Activated CD4-positive, alpha-beta T cell treated with anti-CD3 and anti-CD28 coated beads for 24 hours (primary cell): ENCODE measurements around the gene PIAS1.
"Not testable (repeated sequence)": the region's sequence is repeated elsewhere in the genome, so short reads cannot be mapped to it uniquely, and the experiment has no call there.

Source experiments
- DNase-seq, 2 donors: peaks; one replicate each; pipeline ENCODE4 v3.0.0-alpha.2; 2020; ENCODE audit warnings: low read depth in 2 of 2

PIAS1 gene

DNA sequence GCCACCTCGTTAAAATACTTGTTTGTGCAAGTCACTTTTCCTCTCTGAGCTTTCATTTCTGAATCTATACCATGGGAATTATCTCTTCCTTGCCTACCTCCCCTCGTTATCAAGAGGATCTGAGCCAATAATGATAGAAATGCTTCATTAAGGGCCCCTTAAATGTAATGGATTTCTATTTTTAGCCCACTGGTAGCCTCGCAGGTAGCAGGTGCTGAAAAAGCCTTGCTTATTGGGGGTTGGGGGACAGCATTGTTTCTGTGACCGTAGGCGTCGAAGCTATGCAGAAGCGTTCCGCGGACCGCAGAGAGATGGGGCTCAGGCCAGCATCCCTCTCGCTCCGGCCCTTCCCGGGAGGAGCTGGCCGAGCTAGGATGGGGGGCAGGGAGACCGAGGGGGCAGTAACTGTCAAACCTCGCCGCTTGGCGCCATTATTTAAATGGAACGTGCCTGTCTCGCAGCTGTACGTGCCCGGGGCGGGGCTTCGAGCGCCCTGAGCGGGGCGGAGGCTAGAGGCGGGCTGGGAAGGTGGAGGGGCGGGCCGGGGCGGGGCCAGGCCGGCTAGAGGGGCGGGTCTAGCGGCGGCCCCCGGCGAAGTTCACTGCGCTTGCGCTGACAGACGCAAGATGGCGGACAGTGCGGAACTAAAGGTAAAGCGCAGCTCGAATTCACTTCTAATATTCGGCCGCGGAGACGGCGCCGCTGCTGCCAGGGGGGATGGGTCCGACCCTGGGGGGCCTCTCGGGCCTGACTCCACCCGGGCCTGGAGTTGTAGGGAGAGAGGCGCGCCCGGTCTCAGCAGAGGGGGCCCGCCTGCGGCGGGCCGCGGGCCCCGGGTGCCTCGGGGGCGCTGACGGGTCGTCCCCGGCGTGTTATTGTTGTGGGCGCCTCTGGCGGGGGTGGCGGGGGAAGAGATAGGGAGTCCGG, at the start of gene PIAS1:
Gene PIAS1 (plus strand): TSS at position 615 of the 927 bp plus-strand sequence. CDS start 12 bp downstream, at position 627.
- peak; percentile 90 to 91 for DNase-seq

DNA sequence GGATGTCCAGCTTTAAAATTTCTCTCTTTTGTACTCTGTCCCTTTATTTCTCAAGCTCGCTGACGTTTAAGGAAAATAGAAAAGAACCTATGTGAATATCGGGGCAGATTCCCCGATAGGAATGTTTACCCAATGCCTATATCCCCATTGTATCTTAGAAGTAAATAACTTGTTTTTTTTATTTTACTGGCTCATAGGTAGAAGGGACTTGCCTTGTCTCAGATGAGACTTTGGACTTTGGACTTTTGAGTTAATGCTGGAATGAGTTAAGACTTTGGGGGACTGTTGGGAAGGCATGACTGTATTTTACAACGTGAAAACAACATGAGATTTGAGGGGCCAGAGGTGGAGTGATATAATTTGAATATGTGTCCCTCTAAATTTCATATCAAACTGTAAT, 46.5 kb upstream of the PIAS1 start:
- DNase-seq: not testable (repeated sequence)

DNA sequence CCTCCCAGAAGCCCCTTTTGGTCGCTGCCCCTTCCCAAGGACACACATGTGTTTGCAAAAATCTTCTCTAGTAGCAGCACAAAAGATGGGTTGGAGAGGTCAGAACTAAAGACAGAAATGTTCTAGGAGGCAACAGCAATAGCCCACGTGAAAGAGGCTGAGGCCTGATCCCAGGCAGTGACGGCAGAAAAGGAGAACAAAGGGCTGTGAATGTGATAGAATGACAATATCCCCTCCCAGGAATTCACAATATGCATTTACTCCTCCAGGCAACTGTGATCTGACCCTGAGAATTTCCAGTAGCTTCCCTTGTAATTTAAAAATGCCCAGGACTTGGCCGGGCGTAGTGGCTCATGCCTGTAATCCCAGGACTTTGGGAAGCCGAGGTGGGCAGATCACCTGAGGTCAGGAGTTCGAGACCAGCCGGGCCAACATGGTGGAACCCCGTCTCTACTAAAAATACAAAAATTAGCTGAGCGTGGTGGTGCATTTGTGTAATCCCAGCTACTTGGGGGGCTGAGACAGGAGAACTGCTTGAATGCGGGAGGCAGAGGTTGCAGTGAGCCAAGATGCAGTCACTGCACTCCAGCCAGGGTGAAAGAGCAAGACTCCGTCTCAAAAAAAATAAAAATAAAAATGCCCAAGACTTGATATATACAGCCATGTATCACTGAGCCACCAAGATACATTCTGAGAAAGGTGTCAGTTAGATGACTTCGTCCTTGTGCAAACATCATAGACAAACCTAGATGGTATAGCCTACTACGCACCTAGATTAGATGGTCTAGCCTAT, 43.6 kb upstream of the PIAS1 start:
- DNase-seq: no peak

DNA sequence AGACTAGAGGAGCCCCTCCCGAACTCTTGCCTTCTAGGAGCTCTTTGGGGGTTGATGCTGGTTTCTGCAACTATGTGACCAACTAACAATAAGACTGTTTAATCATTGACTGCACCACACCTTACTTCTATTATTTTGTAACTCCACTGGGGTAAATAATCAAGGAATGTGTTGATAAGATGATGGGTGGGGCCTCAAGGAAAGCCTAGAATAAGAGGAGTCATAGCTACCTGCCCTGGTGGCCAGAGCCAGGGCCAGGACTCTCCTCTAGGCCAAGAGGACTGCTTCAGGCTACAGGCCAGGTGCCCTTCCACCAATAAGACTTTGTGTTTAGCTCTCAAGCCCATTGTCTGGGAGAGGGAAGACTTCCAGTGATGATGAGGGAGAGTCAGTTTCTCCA, 41.2 kb upstream of the PIAS1 start:
- DNase-seq: no peak

DNA sequence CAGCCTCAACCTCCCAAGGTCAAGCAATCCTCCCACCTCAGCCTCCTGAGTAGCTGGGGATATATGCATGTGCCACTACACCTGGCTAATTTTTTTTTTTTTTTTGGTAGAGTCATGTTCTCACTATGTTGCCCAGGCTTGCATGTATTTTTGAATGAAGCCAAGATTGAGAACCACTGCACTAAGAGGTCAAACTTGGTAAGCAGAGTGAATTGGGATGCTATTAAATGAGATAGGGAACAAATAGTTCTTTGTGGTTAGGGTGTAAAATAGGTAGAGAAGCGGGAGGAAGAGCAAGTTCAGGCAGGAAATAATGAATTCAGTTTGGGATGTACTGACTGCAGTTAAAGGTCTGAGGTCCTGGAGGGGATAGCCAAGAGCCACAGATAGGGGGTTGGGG, 39.9 kb upstream of the PIAS1 start:
- DNase-seq: no peak

DNA sequence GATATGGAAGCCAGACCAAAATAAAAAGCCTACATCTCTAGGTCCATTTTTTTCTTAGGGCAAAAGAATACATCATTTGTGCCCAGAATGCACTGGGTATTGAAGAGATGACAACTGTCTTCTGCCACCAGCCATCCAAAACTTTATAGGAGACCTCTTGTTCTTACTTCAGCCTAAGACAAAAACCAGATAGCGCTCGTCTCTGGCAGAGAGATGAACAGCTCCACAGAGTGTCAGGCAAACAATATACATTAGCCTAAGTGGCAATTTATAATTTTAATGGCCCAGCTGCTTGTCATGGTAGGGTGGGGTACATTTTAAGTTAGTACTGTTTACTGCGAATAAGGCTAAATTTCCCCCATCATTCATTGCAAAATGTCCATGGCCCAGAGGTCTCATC, 38.9 kb upstream of the PIAS1 start:
- no peak for DNase-seq

DNA sequence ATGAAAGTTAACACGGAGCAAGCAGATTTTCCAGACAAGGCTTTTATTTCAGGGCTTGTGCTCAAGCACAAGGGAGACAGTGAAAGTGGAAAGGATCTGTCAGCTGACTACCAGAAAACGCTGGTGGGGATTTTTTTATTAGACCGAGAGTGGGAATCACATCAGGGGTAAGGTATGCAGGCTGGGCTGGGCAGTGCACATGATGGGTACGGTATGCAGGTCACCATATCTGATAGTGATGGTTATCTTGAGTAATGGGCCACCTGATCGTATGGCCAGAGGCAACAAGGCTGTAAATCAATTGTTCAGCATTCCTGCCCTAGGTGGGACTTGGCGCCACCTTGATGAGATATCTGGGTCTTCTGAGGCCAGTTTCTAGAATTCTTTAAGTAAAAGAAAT, 36.9 kb upstream of the PIAS1 start:
- DNase-seq: no peak

DNA sequence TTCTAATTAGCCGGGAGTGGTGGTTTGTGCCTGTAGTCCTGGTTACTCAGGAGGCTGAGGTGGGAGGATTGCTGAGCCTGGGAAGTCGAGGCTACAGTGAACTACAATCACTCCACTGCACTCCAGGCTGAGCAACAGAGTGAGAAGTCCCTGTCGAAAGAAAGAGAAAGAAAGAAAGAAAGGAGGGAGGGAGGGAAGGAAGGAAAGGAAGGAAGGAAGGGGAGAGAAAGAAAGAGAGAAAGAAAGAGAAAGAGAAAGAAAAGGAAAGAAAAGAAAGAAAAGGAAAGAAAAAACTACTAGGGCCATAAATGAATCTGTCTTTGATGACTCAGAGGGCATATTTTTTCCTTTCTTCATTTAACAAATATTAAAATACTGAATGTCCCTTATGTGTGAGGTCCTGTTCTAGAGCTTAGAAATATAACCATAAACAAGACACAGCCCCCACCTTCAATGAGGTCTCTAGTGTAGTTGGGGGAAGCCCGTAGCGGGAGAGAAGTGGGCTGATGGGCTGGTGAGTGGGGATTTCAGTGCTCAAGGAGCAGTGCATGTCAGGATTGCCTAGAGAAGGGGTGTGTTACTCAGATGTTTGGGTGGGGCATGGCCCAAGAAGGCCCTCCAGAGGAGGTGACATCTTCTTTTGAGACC, 35.2 kb upstream of the PIAS1 start:
- no peak for DNase-seq

DNA sequence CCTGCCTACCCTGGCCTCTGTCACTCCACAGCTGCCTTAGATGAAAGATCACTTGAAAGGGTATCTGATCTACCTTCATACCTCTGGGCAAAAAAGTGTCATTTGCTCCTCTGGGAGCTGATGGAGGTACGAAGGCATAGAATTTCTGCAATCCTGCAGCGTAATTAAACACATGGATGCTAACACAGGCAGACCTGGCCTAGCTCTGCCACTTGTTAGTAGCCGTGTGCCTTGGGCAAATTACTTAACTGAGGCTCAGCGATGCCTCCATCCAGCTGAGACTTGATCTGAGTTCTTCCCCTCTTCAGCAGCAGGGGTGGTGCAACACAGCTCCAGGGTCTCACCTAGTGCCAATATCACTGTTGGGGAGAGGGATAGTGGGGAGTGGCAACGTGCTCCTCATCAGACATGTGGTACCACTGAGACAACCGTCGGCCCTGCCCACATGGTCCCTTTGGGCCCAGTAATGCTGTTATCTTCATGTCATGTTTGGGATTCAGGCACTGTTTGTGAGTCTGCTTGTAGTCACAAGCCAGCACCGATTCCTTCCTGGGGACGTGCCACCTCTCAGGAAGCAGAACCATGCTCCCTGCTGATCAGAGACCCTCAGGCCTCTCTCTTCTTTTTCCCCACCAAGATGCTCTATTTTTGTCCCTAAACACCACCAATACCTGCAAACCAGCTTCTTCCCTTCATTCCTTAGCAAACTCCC, 34.1 kb upstream of the PIAS1 start:
- no peak for DNase-seq

DNA sequence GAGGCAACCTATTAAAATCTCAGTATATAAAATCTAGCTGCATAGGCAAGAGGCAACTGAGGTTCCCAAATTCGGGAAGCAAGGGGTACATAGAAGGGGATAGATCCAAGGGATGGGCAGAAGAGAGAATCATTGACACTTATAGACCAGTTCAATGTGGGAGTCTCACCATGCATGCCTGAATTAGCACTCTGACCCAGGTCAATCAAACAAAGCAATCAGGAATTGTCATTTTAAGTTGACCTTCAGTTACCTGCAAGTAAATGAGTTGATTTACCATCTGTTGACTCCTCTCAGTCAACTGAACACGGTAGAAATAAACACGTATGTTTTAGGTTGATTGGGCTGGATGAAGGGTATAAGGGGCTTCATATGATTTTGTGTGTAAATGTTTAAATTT, 33.4 kb upstream of the PIAS1 start:
- DNase-seq: no peak

DNA sequence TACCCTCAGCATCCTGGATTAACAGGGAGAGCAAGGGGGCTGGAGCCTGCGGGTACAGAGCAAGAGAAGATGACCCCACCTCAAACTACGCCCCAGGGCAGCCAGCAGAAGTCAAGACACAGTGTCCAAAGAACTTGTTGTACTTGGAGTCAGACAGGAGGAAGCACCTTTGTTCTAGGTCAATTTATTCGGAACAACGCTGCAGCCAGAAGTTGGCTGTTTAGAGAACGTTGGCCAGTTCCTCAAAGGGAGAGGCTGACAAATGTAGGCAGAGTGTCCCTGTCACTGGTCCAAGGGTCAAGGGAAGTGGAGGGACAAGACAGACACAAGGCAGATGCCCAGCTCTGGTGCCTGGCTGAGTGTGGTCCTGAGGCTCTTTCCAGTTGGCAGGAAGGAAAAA, 32.1 kb upstream of the PIAS1 start:
- no peak for DNase-seq

DNA sequence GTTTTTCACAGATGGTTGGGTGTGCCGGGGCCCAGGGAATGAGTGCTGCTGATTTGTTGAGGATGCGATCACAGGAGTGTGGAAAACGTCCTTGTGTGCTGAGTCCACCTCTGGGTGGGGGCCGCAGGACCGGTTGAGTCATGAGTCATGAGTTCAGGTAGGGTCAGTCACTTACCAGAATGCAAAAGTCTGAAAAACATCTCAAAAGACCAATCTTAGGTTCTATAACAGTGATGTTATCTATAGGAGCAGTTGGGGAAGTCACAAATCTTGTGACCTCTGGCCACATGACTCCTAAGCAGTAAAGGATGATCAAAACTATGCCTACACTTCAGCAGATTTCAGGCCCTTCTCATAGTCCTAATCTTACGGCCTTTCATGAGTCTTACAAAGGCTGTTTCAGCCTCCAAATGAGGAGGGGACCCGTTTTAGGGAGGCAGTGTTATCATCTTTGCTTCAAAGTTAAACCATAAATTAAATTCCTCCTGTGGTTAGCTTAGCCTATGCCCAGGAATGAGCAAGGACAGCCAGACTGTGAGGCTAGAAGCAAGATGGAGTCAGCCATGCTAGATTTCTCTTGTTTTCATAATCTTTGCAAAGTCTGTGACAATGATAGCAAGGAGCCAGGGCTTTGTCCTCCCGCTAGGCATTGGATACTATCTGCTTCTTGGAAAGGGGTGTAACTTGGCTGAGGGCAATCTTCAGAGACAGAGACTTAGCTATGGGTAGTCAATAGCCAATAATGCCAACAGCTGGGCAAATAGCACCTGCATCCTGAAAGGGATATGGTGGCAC, 30.6 kb upstream of the PIAS1 start:
- DNase-seq: no peak

DNA sequence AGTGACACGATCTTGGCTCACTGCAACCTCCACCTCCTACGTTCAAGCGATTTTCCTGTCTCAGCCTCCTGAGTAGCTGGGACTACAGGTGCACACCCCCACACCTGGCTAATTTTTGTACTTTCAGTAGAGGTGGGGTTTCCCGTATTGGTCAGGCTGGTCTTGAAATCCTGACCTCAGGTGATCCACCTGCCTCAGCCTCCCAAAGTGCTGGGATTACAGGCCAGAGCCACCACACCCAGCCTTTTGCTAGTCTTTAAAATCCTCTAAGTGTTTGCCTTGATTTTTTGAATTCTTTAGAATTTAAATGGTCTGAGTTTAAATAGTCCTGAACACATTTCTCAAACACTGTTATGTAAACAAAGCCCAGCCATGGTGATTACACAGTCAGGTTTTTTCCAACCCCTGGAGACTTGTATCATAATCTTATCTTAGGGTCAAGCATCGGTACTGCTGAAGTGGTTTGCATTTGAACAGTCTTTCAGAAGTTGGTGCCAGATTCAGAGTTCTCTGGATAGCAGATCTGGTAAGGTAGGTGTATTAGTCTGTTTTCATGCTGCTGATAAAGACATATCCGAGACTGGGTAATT, 28.2 kb upstream of the PIAS1 start:
- no peak for DNase-seq

DNA sequence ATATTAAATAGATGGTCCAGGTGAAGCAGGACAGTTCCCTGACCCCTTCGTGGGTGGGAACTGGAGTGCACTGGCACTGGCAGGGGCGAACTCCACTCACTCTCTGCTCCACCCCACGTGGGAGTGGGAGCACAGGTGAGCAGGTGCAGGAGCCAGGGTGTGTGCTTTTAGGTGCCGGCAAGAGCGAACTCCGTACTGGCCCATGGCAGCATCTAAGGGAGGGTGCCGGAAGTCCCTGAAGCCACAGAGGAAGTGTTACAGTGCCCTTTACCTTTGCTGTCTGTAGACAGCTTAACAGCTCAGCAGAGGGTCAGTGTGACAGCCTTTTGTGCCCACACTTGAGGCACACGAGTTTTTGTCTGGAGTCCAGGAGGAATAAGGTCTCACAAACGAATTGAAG, 26.7 kb upstream of the PIAS1 start:
- no peak for DNase-seq

DNA sequence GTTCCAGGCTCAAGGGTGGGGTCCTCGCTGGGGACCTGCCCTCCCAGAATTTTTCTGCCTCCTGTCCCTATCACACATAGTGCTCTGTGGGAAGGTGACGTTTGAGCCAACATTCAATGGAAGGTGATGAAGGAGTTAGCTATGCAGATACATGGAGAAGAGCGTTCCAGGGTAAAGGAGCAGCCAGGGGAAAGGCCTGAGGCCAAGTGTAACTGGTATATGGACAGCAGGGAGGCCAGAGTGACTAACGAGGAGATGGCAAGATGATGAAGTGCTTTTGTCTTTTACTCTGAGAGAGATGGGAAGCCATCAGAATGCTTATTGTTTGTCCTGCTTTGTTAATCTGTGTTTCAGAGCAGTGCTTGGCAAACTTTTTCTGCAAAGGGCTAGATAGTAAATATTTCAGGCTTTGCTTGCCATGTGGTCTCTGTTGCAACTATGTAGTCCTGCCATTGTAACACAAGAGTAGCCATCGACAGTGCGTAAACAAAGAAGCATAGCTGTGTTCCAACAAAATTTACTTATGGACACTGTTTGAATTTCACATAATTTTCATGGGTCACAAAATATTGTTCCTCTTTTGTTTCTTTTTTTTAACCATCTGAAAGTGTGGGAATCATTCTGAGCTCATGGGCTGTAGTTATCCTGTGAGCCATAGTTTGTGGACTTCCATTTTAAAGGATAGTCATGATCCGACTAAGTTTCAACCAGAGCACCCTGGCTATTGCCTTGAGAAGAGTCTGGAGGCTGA, 25.8 kb upstream of the PIAS1 start:
- no peak for DNase-seq

DNA sequence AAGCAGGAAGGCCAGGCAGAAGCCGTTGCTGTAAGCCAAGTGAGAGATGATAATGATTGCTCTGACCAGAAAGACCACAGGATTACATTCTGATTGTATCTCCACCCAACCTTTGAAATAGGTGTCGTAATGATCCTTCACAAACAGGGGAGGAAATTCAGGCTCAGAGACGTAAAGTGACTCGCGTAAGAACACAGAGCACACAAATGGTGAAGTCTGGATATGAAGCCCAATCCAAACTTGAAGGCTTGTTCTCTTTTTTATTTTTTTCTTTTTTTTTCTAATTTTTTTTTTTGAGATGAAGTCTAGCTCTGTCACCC, 25.3 kb upstream of the PIAS1 start:
- DNase-seq: no peak

DNA sequence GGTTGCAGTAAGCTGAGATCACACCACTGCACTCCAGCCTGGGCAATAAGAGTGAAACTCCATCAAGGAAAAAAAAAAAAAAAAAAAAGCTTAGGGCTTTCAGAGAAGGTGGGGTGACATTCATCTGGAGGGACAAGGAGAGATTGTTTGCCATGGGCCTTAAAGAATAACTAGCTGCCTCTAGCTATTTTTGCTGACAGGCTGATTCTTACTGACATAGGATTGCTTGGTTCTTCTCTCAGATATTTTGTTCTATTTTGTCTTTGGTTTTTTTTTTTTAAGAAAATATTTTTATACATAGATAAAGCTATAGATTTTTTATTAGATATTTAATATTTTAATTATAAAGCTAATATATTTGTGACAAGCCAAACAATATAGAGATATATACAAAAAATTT, 24.2 kb upstream of the PIAS1 start:
- DNase-seq: no peak

DNA sequence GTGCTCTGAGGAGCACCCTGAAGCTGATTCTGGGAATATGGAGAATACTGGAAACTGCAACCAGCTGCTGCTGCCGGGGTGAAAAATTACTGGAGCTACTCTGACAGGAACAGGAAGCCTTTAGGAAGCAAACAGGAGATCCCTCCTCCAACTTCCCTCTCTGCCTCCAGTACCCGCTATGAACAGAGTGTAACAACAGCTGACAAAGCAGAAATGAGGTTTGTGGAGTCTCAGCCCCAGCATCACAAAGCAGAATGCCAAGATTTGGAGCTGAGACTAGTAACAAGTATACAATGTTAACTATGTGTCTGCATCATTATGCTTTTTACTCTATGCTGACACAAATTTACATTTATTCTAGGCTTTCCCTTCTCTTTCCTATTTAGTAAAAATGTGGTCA, 22.7 kb upstream of the PIAS1 start:
- DNase-seq: no peak

DNA sequence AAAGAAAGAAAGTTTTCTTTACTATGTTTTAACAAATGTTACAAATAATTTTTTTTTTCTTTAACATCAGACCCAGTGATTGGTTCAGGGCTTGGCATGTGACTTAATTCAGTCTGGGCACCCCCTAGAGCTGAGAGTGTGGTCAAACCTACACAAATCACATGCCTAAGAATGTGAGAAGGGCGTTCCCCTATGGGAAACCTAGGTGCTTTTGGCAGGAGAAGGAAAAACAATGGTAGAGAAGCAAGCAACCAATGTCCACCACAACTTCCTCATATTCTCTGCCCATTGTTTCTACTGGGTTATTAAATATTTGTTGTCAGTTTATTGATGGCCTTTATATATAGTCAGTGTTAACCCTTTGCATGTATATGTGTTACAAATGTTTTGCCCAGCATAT, 21.4 kb upstream of the PIAS1 start:
- no peak for DNase-seq

DNA sequence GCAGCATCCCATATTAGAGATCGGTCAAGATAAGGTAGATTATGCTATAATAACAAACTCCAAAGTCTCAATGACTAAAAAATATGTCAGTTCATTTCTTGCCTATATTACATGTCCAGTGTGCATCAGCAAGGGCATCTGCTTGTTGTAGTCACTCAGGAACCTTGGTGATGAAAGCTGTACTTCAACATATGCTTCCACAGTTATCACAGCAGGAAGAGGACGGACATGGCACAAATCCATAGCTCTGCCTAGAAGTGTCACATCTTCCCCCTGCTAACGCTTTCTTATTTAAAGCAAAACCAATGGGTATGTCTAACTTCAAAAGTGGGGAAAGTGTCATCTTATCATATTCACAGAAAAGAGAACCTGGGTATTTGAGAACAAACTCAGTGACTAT, 20.0 kb upstream of the PIAS1 start:
- DNase-seq: no peak
